Liver (tissue), 9 donors: ENCODE measurements around the gene TPM4. TPM values are rescaled to one million over a fixed set of nuclear protein-coding genes. Genes with fewer than 3 reads are reported as not detected.
A peak's percentile ranks its signal among the peaks of the same experiment; 100 is the strongest.

Source experiments
- DNase-seq: peaks from one replicate; pipeline ENCODE4 v3.0.0-alpha.2; 2017; ENCODE audit warnings: low spot score
- H3K27ac ChIP-seq, 2 donors: one replicate each; pipeline ENCODE4 v1.7.0; 2013; ENCODE audit warnings: inconsistent platforms in 2 of 2, low read length in 2 of 2, control low read depth in 1 of 2, low read depth in 1 of 2, mild to moderate bottlenecking in 1 of 2
- H3K27me3 ChIP-seq, 4 donors: one replicate each; pipeline versions ENCODE4 v1.6.1 to v1.7.0; 2013; ENCODE audit warnings: low read length in 3 of 4, inconsistent platforms in 1 of 4, mild to moderate bottlenecking in 1 of 4, moderate library complexity in 1 of 4; ENCODE audit not compliant: control insufficient read depth in 4 of 4, insufficient read depth in 4 of 4
- H3K36me3 ChIP-seq, 4 donors: one replicate each; pipeline versions ENCODE4 v1.6.1 to v1.7.0; 2013; ENCODE audit warnings: low read length in 3 of 4, mild to moderate bottlenecking in 3 of 4, low read depth in 1 of 4, moderate library complexity in 1 of 4; ENCODE audit not compliant: control insufficient read depth in 4 of 4, insufficient read depth in 3 of 4
- H3K4me1 ChIP-seq, 4 donors: one replicate each; pipeline versions ENCODE4 v1.6.1 to v1.7.0; 2013; ENCODE audit warnings: low read length in 3 of 4, mild to moderate bottlenecking in 3 of 4, moderate library complexity in 1 of 4; ENCODE audit not compliant: control insufficient read depth in 4 of 4, insufficient read depth in 4 of 4
- H3K4me3 ChIP-seq, 3 donors: one replicate each; pipeline versions ENCODE4 v1.6.1 to v1.7.0; 2013; ENCODE audit warnings: low read length in 3 of 3, control low read depth in 1 of 3, low read depth in 1 of 3, mild to moderate bottlenecking in 1 of 3
- H3K9ac ChIP-seq, 2 donors: one replicate each; pipeline ENCODE4 v1.7.0; 2013; ENCODE audit warnings: low read length in 2 of 2, mild to moderate bottlenecking in 2 of 2, moderate library complexity in 2 of 2, control low read depth in 1 of 2, low read depth in 1 of 2
- H3K9me3 ChIP-seq, 4 donors: one replicate each; pipeline versions ENCODE4 v1.6.1 to v1.7.0; 2013; ENCODE audit warnings: low read length in 3 of 4; ENCODE audit not compliant: control insufficient read depth in 4 of 4
- ATF3 ChIP-seq: IDR thresholded peaks from 2 replicates; pipeline ENCODE4 v1.6.1; 2016; ENCODE audit warnings: antibody characterized with exemption
- CTCF ChIP-seq: fragments of 150-350 bp; IDR thresholded peaks from 2 replicates; pipeline ENCODE4 v1.5.1; 2017; ENCODE audit warnings: improper control_type of control experiment, low read depth, low read length; ENCODE audit not compliant: missing input control
- EGR1 ChIP-seq, 2 donors: IDR thresholded peaks; 2 replicates each; pipeline ENCODE4 v1.6.1; 2016 to 2018; ENCODE audit warnings: antibody characterized with exemption in 2 of 2, low read depth in 2 of 2
- FOXA1 ChIP-seq: IDR thresholded peaks from 2 replicates; pipeline ENCODE4 v1.6.1; 2016; ENCODE audit warnings: antibody characterized with exemption
- FOXA2 ChIP-seq: IDR thresholded peaks from 2 replicates; pipeline ENCODE4 v1.6.1; 2016; ENCODE audit warnings: antibody characterized with exemption
- GABPA ChIP-seq, 2 donors: IDR thresholded peaks in 1 of 2; conservative IDR thresholded peaks in 1 of 2; 2 replicates each; pipeline ENCODE4 v1.6.1; 2016; ENCODE audit warnings: antibody characterized with exemption in 2 of 2, mild to moderate bottlenecking in 1 of 2, moderate library complexity in 1 of 2
- HNF4A ChIP-seq, 2 donors: conservative IDR thresholded peaks; 2 replicates each; pipeline ENCODE4 v1.6.1; 2016; ENCODE audit warnings: antibody characterized with exemption in 2 of 2, mild to moderate bottlenecking in 2 of 2
- HNF4G ChIP-seq: IDR thresholded peaks from 2 replicates; pipeline ENCODE4 v1.6.1; 2016; ENCODE audit warnings: antibody characterized with exemption
- JUND ChIP-seq, 2 donors: IDR thresholded peaks; 2 replicates each; pipeline ENCODE4 v1.6.1; 2016; ENCODE audit warnings: antibody characterized with exemption in 2 of 2
- MAX ChIP-seq: IDR thresholded peaks from 2 replicates; pipeline ENCODE4 v1.6.1; 2016; ENCODE audit warnings: antibody characterized with exemption
- NR2F2 ChIP-seq: IDR thresholded peaks from 2 replicates; pipeline ENCODE4 v1.6.1; 2016; ENCODE audit warnings: antibody characterized with exemption
- RAD21 ChIP-seq, 2 donors: IDR thresholded peaks; 2 replicates each; pipeline ENCODE4 v1.6.1; 2016; ENCODE audit warnings: antibody characterized with exemption in 2 of 2, mild to moderate bottlenecking in 2 of 2
- REST ChIP-seq: IDR thresholded peaks from 2 replicates; pipeline ENCODE4 v1.6.1; 2016; ENCODE audit warnings: antibody characterized with exemption, mild to moderate bottlenecking
- RXRA ChIP-seq, 2 donors: IDR thresholded peaks; 2 replicates each; pipeline ENCODE4 v1.6.1; 2017 to 2018; ENCODE audit warnings: antibody characterized with exemption in 2 of 2, mild to moderate bottlenecking in 1 of 2
- SP1 ChIP-seq: IDR thresholded peaks from 2 replicates; pipeline ENCODE4 v1.6.1; 2018; ENCODE audit warnings: antibody characterized with exemption, mild to moderate bottlenecking
- TAF1 ChIP-seq: conservative IDR thresholded peaks from 2 replicates; pipeline ENCODE4 v1.6.1; 2016; ENCODE audit warnings: antibody characterized with exemption, mild to moderate bottlenecking
- YY1 ChIP-seq: IDR thresholded peaks from 2 replicates; pipeline ENCODE4 v1.6.1; 2016; ENCODE audit warnings: antibody characterized with exemption, mild to moderate bottlenecking
- ZBTB33 ChIP-seq: IDR thresholded peaks from 2 replicates; pipeline ENCODE4 v1.6.1; 2016; ENCODE audit warnings: antibody characterized with exemption
- WGBS: extraction: QIAGEN DNeasy Blood & Tissue Kit; methylation state at CpG from one replicate; pipeline ENCODE4 v1.1.7; 2013; 5-methylcytosine and 5-hydroxymethylcytosine counted together
- polyA plus RNA-seq, 2 donors: library from polyadenylated mRNA; stranded (reverse) in 1 of 2; unstranded in 1 of 2; fragments of 200-250 nt in 1 of 2; fragments of >200 nt in 1 of 2; fragmentation: Nextera tagmentation in 1 of 2; extraction: Ambion mirVana in 1 of 2; gene quantifications; one replicate each; pipeline versions ENCODE4 v1.2.1 to v1.2.3, GENCODE V29; 2013 to 2015
- total RNA-seq, 2 donors: library from RNA; depleted of rRNA; stranded (reverse); fragments of >200 nt; gene quantifications; one replicate each; pipeline ENCODE4 v1.2.3, GENCODE V29; 2014
- donor health status: healthy.
- donor health status: healthy.
- donor health status: healthy.
- donor health status: healthy.
- donor health status: healthy.

The TPM4 gene
- total and polyA plus RNA-seq, 4 donors: 19.8 to 59.9 (median 43.4) TPM

- Histone ChIP-seq H3K4me3 (peak within 1 kb of the TSS; percentile 91 to 98 (median 97)), H3K4me1 (peaks cover 3 to 36% (median 27%) of the 10 kb centered on the region in 4 donors), H3K9ac (peak within 1 kb of the TSS; percentile 95 to 98), H3K36me3 (no peaks in the 10 kb centered on the region), H3K9me3 (no peaks in the 10 kb centered on the region), H3K27ac (peak within 1 kb of the TSS; percentile 95 to 99), H3K27me3 (no peaks in the 10 kb centered on the region)
- WGBS: 1% methylated on average over 81 of the region's 81 CpGs
- DNase-seq: peak; percentile 100
- no peak for TF ChIP-seq YY1
- TF ChIP-seq TAF1: no peak
- TF ChIP-seq FOXA2: peak; percentile 19
- no peak for TF ChIP-seq MAX
- TF ChIP-seq RXRA (IDR thresholded peaks at IDR 0.05): no peak
- peak; percentile 79 for TF ChIP-seq ZBTB33
- peak; percentile 75 to 76 for TF ChIP-seq RAD21 (IDR thresholded peaks at IDR 0.05)
- TF ChIP-seq SP1: peak; percentile 88
- peak; percentile 100 for TF ChIP-seq CTCF
- TF ChIP-seq HNF4A (conservative IDR thresholded peaks at IDR 0.05): no peak
- no peak for TF ChIP-seq ATF3
- peak; percentile 63 to 92 for TF ChIP-seq EGR1 (IDR thresholded peaks at IDR 0.05; ENCODE audit: low read depth in 2 of 2)
- no peak for TF ChIP-seq REST
- peak in 1 of 2 donors; percentile 87 for TF ChIP-seq GABPA (IDR thresholded peaks at IDR 0.05 in 1 of 2, conservative IDR thresholded peaks at IDR 0.05 in 1 of 2)
- TF ChIP-seq FOXA1: peak; percentile 62
- no peak for TF ChIP-seq HNF4G
- TF ChIP-seq JUND (IDR thresholded peaks at IDR 0.05): no peak
- TF ChIP-seq NR2F2: no peak
Measured at GRCh38 chr19:16111160-16111908, 35.0 kb downstream of the TPM4 start, which contains the start of gene RAB8A. RAB8A (plus strand) TSS chr19:16111889; CDS start chr19:16111902, 13 bp downstream.
